Liver (tissue), 3 donors: Measurements from ENCODE around the gene TEDC1.

ENCODE experiments used
- CTCF ChIP-seq: fragments of 150-350 bp; IDR thresholded peaks from 2 replicates; pipeline ENCODE4 v1.5.1; 2017; ENCODE audit warnings: improper control_type of control experiment, low read depth, low read length; ENCODE audit not compliant: missing input control
- FOXA1 ChIP-seq: IDR thresholded peaks from 2 replicates; pipeline ENCODE4 v1.6.1; 2016; ENCODE audit warnings: antibody characterized with exemption
- JUND ChIP-seq, 2 donors: IDR thresholded peaks; 2 replicates each; pipeline ENCODE4 v1.6.1; 2016; ENCODE audit warnings: antibody characterized with exemption in 2 of 2
- RAD21 ChIP-seq, 2 donors: IDR thresholded peaks; 2 replicates each; pipeline ENCODE4 v1.6.1; 2016; ENCODE audit warnings: antibody characterized with exemption in 2 of 2, mild to moderate bottlenecking in 2 of 2
- donor health status: healthy.
- donor health status: healthy.

- no peak for TF ChIP-seq FOXA1
- TF ChIP-seq JUND (IDR thresholded peaks at IDR 0.05): no peak
- TF ChIP-seq CTCF: no peak
- no peak for TF ChIP-seq RAD21 (IDR thresholded peaks at IDR 0.05)
Observed at GRCh38 chr14:105508069-105508468, 17.0 kb downstream of the TEDC1 start.
